ENCODE results near the gene TC2N.
"Not testable (repeated sequence)": the region's sequence is repeated elsewhere in the genome, so short reads cannot be mapped to it uniquely, and the experiment has no call there.

TC2N gene

DNA sequence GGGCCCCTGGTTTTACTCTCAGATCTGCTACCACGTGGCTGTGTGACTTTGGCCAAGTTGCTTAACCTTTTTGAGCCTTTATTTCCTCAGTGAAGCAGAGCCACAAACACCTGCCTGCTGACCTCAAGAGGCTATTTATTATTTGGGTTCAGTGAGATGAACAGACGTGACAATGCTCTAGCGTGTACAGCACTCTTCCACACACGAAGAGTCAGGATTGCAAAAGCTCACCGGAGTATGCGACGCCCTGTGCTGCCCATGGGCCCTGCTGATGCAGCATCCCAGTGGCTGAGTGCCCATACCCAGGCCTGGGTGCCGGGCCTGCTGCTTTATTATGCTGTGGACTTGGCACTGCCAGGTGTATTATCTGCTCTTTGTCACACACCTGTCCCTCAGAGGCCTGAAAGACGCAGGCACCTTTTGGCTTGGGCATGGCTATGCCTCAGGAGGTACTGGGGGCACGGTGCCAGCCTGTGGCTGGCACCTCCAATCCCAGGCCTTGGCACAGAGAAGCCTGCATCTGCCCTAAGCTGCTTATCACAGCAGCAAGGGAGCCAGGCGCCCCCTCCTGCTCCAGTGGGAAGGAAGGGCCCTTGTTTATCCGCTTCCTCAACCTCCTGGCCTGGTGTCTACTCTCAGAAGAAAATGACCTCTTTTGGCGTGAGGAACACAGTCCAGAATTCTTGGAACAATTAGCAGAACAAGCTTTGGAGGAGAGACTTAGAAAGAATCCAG, 22.3 kb upstream of the TC2N start:
- DNase-seq (ENCODE audit: low spot score) = no peak

DNA sequence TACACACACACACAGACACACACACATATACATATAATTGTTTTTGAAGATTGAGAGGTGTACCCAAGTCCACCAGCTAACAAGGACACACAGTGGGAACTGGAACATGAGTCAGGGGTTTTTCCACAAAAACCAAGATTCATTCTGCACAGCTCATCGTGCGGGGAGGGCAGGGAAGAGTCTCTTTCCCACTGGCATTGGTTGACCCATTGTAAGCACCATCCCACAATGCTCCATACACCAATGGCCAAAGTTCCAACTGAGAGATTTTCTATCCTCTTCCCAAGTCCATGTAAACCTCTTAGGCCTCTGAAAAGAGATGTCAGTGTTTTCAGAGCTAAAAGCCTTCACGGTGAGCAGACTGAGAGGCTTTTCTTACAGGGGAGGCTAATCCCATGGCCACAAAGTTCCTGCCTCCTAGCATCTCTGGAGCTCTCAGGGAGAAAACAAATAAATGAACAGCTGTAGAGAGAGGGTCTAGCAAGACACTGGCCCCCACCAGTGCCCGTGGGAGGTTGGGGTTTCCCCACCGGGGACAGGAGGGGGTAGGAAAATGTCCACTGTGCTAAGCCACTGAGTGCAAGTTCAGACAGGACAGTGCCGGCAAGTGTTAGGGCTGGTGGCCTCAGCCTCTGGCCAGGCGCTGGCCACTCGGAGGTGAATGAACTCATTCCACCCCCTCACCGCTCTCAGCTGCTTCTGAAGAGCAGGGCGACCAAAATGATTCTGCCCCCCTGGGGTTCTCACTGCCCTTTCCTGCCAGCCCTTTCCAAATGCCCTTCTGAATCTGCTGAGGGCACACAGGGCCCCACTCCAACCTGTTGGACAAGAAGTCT, 21.5 kb upstream of the TC2N start:
- DNase-seq (ENCODE audit: low spot score) = no peak

DNA sequence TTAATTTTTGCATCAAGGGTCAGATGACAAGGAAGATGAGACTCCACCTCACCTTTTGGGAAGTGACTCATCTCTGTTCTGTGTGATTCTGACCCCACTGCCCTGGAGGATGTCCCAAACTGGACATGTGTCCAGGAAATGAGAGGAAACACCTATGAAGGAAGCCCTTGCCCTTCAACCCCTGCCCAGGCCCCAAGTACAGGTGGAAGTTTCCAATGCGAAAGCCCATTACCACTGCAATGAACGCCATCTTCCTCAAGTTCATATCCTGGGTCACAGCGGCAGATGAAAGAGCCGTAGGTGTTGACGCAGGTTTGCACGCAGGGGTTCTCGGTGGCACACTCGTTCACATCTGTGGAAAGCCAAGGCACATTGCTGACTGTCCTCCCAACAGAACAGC, 19.6 kb upstream of the TC2N start:
- DNase-seq (ENCODE audit: low spot score) = no peak

DNA sequence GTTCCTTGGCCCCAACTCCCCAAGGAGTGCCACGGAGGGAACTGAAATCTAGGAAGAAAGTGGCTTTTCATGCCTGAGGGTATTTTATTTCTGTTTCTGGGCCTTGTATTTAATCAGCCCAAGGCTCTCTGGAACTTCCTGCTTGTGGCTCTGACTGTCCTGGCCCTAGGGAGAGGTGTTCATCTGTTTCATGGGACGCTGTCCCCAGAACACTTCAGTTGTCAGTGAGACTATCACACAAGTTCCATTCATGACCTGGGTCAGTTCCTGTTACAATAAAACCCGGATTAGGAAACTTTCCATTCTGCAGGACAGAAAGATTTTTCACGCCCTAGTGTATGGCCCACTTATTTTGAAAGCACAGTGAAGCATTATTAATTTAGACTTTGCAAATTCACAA, 18.5 kb upstream of the TC2N start:
- DNase-seq (ENCODE audit: low spot score) = no peak

DNA sequence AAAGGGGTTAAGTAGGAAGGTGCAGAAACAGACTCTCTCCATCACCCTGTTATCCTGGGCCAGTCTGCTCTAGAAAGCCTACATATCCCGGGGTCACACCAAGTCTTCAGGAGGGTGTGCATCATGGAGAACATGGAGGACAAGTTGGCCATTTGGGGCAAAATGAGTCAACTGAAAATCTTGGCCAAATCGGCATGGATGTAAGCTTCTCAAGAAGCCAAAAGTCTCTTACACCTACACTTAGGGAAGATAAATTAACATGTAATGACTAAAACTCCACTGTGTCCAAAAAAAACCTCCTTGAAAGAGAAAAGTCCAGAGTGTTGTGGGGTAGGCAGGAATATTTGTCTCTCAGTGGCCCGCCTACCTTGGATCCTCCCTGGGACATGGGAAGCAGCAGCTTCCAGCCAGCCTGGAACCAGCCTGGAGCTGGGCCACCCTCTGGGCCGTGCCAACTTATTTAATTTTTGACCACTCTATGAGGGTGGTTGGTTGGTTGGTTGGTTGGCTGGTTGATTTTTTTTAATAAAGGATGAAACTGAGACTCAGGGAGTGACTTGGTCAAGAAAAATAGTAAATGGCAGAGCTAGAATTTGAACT, 17.9 kb upstream of the TC2N start:
- no peak for DNase-seq (ENCODE audit: low spot score)

DNA sequence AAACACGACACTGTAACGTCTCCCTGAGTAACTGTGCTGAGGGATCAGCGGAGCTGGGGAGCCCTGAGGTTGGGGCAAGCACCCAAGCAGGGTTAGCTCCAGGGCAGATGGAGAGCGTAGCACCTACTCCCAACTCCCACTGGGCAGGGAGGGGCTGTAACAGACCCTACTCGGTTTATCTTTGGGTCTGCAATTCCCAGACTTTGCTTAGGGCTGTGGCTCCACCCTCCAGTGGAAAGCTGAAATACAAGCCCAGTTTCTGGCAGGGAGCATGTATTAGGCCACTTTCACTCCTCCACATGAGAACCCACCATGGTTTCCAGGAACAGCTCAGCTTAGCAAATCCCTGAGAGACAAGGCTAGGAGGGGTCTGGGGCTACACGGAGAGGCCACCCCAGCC, 17.3 kb upstream of the TC2N start:
- DNase-seq (ENCODE audit: low spot score) = no peak

DNA sequence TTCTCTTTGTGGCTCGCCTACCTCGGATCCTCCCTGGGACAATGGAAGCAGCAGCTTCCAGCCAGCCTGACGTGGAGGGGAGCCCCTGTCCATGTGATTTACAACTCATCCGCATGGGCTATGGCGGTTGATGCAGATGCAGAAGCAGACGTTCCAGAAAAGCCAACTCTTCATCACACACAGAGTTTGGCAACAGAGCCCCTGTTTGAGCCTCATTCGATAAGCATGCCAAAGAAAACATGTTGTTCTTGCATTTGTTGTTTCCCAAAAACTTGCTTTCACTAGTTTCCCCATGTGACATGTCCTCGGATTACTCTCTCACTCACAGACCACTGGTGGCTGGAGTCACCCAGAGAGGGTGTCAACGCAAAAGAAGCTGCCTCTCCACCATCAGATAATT, 16.4 kb upstream of the TC2N start:
- no peak for DNase-seq (ENCODE audit: low spot score)

DNA sequence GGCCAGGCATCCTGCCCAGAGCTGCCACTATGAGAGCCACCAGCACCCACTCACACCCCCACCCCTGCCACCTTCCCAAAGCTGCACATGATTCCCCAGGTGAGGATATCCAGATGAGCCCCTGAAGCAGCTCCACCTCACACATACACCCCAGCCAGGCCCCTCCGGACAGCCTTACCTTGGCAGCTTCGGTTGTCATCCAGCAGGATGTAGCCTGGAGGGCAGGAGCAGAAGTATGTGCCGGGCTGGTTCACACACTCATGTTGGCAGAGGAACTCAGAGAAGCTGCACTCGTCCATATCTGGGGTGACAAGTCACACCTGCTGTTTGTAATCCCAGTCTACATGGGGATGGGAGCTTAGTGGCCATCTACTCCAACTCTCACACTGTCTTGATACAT, 15.4 kb upstream of the TC2N start:
- DNase-seq (ENCODE audit: low spot score) = no peak

DNA sequence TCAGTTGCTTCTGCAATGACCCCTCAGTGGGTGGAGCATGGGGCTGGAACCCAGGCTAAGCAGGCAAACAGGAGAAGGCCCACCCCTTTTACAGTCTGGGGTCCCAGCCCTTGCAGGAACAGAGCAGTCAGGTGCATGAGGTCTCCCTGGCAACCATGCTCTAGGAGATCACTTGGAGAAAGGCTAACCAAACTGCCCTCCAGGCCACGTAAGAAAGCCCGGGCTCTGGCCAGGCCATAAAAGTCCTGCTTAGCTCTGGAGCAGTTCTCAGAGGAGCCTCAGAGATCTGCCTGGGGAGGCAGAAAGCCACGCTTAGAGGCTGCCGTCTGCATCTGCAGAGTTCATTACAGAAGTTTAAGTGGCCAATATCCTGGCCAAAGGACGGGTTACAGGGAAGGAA, 15.0 kb upstream of the TC2N start:
- no peak for DNase-seq (ENCODE audit: low spot score)

DNA sequence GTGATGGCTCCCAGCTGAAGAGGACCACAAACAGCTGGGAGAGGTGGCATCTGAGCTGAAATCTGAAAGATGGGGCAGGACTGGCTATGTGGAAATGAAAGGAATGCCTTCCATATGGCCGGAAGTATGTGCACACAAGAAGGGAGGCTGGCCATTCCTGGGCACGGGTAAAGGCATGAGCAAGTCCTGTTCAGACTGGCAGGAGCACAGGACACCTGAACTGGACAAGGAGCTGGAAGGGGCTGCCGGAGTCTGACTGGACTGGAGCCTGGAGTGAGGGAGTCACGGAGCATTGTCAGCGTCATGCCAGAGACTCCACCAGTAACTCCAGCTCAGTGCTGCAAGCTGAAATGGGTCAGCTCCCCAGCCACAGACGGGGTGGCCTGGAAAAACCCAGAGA, 11.9 kb upstream of the TC2N start:
- no peak for DNase-seq (ENCODE audit: low spot score)

DNA sequence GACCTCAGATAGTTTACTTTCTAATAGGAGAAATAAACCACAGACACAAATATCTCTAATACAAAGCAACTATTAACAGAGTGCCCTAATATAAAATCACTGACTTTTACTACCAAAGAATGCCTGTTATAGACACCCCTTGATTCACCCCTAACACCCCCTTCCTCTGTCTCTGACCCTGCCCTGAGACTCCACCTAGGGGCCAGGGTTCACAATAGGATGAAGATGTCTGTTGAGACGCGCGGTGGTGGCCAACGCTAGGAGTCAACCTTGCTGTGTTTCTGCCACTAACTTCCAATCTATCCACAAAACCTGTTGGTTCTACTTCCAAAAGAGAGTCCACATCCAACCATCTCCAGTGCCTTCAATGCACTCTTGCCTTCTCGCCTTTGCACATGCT, 10.9 kb upstream of the TC2N start:
- DNase-seq (ENCODE audit: low spot score) = no peak

DNA sequence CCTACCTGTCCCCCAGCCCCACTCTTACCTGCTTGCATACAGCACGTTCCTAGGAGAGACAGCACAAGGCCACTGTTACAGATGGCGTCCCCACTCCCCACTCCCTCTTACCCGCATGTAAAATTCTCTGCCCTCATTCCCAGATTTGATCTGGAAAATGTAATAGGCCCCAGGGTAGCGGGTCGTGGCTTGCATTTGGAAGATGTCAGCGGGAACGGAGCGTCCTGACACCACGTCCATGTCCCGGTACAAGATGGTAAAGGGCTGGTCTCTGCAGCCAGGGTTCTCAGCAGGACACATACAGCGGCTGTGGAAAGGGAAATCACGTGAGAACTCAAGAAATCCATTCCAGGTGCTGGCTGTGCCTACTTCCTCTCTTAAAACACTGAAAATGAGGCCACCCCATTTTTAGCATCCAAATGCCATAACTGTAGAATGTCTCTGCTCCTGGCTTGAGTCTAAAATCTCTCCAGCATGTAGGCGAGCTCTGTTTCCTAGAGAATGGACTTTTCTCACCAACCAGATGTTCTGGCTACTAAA, 10.1 kb upstream of the TC2N start:
- no peak for DNase-seq (ENCODE audit: low spot score)

DNA sequence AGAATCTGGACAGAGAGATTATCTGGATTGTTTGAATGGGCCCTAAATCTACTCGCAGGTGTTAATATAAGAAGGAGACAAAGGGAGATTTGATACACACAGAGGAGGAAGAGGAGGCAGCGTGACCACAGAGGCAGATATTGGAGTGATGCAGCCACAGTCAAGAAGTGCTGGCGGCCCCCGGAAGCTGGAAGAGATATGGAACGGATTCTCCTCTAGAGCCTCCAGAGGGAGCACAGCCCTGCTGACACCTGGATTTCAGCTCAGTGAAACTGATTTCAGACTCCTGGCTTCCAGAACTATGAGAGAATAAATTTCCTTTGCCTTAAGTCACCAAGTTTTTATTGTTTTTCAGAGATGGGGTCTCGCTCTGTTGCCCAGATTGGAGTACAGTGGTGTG, 9.2 kb upstream of the TC2N start:
- no peak for DNase-seq (ENCODE audit: low spot score)

DNA sequence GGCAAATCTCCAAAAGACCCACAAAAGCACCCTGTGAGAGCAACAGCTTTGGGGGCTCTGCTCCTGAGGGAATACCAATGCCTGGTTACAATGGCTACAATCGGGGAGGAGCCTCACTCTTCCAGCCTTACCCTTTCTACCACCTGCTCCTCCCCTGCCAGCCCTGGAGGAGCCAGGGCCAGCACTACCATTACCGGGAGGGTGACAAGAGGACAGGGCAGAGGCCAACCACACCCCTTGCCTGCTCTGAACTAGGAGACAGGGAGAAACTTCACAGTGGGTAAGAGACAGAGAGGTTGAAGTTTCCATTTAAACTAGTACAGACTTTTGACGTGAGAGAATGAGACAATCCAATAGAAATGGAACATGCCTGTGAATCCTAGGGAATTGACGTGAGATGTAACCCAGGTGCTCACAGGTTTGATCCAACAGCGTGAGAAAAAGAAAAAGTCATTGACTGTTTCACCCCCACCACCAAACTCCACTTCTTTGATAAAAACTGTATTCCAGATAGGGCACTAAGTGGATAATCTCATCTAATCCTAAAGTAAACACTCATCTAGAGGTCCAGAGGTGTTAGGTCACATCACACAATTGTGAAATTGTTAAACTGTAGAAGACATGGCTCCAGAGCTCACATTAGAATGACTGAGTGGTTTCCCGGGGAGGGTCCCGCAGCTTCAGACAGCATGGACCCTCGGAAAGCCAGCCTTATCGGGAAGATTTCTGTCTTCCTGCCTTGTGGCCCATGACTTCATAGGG, 8.4 kb upstream of the TC2N start:
- DNase-seq (ENCODE audit: low spot score) = no peak

DNA sequence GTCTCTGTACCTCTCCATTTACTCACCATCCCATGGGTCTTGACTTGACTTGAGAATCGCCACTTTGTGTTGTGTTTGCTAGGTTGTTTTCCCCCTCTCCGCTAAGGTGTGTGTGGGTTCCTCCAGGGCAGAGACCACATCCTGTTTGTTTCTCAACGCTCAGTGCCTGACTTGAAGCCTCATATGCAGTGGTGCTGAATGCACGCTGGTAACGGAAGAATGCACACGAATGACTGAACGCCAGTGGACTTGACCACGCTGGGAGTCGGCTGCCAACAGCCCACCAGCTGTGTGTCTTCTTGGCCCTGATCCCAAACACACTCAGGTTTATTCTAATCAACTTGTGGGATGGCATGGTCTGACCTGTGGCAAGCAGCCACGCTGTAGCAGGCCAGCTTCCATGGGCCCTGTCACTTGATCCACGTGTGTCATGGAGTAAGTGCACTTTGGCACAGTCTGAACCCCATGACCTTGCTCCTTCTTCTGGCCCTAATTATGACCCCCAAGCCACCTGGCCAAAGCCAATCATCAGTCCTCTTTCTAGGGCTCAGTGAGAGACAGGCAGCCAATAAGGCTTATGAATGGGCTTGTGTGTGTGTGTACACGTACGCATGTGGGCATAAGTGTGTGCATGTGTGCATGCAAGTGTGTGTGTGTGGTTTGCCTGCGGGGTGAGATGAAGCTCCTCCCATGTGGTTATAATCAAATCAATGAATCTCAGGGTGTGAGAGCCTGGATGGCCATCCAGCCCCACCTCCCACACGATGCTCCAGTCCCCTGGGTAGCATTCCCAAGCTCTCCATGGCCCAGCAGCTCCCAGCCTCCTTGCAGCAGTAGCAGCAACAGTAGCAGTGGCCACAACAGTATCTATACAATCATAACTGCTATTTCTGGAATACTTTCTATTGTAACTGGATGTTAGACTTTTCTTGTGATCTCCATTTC, 6.4 kb upstream of the TC2N start:
- no peak for DNase-seq (ENCODE audit: low spot score)

DNA sequence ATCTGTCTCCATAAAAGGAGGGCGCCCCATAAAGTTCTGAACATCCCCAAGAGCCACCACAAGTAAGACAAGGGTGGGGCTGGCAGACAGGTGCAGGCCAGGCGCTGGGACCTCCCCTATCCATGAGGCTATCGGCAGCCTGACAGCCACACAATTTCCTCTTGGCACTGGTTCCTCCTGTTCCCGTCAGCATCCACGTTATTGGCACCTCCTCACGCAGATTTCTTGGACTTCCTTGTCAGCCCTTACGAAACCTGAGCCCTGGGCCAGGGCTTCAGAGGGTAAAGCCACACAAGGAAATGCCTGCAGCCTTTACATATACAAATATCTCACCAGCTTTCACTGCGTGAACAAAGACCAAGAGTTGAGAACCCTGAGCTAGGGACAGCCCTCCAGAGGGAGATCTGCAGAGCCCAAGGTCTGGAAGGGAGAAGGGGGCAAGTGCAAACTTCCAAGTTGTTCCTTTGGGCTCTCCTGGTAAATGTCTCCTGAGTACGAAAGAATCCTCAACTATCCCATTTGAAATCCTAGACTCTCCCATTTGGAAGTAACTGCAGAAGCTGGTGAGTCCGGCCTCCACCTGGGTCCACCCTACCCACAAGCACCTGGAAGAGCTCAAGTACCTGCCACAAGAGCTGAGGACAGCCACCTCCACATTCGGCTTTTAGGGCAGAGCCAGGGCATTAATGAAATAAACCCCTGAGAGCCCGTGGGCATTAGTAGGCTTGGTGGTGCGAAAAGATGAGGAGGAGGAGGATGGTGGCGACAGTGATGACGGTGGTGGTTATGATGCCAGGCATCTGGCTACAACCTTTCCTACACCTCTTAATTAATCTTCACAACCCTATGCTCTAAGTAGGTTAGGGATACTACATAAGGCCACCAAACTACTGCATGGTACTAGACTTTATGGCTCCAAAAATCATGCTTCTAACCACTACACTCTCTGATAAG, 5.5 kb upstream of the TC2N start:
- no peak for DNase-seq (ENCODE audit: low spot score)

DNA sequence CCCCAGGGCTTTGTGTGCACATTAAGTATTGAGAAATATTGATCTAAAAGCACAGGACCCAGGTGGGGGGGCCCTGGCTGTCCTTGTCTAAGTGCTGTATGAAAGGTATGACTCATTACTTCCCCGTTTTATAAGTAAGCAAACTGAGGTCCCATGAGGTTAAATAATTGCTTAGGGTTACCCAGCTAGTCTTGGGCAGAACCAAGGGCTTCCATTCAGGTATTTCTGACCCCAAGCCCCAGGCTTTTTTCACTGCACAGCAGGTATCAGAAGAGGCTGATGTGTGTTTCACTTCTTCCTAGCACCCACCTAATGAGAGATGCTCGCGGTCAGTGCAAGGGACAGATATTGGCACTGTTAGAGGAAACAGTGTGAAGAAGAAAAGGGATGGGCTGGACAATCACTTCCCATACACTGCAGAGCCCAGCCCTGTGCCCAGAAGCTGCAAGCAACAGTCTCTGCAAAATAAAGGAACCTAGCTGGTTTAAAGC, 4.7 kb upstream of the TC2N start:
- DNase-seq (ENCODE audit: low spot score) = no peak

DNA sequence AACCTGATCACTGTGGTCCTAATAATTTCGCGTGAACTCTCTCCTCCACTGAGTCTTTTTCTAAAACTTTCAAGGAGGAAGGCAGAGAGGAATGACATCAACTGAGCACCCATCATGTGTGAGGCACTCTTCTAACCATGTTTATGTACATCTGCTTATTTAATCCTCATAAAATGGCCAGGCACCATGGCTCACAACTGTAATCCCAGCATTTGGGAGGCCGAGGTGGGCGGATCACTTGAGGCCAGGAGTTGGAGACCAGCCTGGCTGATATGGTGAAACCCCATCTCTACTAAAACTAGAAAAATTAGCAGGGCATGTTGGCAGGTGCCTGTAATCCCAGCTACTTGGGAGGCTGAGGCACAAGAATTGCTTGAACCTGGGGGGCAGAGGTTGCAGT, 4.1 kb upstream of the TC2N start:
- DNase-seq (ENCODE audit: low spot score) = not testable (repeated sequence)

DNA sequence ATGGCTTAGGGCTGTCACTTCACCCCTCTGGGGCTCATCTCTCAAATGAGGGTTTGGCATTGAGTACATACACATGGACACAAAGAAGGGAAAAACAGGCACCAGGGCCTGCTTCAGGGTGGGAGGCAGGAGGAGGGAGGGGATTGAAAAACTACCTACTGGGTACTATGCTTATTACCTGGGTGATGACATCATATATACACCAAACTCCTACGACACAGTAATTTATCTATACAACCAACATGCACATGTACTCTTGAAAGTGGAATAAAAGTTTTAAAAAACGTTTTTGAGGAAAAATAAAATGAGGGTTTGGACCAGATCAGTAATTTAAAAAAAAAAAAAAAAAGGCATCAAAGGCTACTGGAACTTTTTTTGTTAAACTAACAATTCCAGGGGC, 3.6 kb upstream of the TC2N start:
- DNase-seq (ENCODE audit: low spot score) = no peak

DNA sequence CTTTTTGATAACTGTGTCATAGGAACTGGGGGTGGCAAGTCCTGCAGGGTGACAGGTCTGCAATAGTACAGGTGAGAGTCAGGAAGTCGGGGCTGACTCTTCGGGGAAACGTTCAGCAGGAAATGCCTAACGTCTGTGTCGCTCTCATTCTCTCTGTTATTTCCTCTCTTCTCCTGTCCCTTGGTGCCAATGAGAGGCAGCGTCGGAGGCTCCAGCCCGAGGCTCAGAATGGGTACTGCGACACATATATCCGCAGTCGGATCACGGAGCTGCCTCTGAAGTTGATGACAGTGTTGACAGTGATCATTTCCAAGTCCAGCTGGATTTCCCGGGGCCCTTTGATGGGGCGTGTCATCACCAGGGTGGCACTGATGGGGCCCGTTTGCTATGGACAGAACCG, 2.7 kb upstream of the TC2N start:
- no peak for DNase-seq (ENCODE audit: low spot score)
